Lung (tissue), 12 donors: Measurements from ENCODE around the gene HOXA9. TPM values are rescaled to one million over a fixed set of nuclear protein-coding genes. Genes with fewer than 3 reads are reported as not detected.

Experiments used
- ATAC-seq: fragments of 200-7000 bp; cut with Tn5 transposase; one replicate; pipeline ENCODE4 v1.9.1; 2020; ENCODE audit warnings: moderate number of reproducible peaks; ENCODE audit not compliant: insufficient read depth, low FRiP score
- DNase-seq, 3 donors: peaks; one replicate each; pipeline ENCODE4 v3.0.0-alpha.2; 2013 to 2017
- H3K27ac ChIP-seq, 2 donors: one replicate each; pipeline ENCODE4 v1.5.1; 2013; ENCODE audit warnings: mild to moderate bottlenecking in 2 of 2, moderate library complexity in 2 of 2, control low read depth in 1 of 2, inconsistent platforms in 1 of 2, low read depth in 1 of 2, low read length in 1 of 2
- H3K27me3 ChIP-seq, 3 donors: one replicate each; pipeline ENCODE4 v1.5.1; 2013; ENCODE audit warnings: low read length in 2 of 3; ENCODE audit not compliant: control insufficient read depth in 3 of 3, insufficient read depth in 3 of 3
- H3K36me3 ChIP-seq, 4 donors: one replicate each; pipeline ENCODE4 v1.5.1; 2013; ENCODE audit warnings: low read length in 4 of 4, mild to moderate bottlenecking in 1 of 4, moderate library complexity in 1 of 4; ENCODE audit not compliant: control insufficient read depth in 4 of 4, insufficient read depth in 4 of 4
- H3K4me1 ChIP-seq, 5 donors: one replicate each; pipeline ENCODE4 v1.5.1; 2013; ENCODE audit warnings: low read length in 5 of 5, mild to moderate bottlenecking in 2 of 5, moderate library complexity in 1 of 5; ENCODE audit not compliant: control insufficient read depth in 5 of 5, insufficient read depth in 5 of 5
- H3K4me3 ChIP-seq: one replicate; pipeline ENCODE4 v1.5.1; 2013; ENCODE audit warnings: mild to moderate bottlenecking, control low read depth, moderate library complexity
- H3K9ac ChIP-seq, 2 donors: one replicate each; pipeline ENCODE4 v1.5.1; 2013; ENCODE audit warnings: low read length in 2 of 2, control low read depth in 1 of 2; ENCODE audit not compliant: insufficient read depth in 1 of 2
- H3K9me3 ChIP-seq, 4 donors: one replicate each; pipeline ENCODE4 v1.5.1; 2013; ENCODE audit warnings: low read length in 3 of 4, mild to moderate bottlenecking in 1 of 4, moderate library complexity in 1 of 4; ENCODE audit not compliant: control insufficient read depth in 4 of 4, insufficient read depth in 3 of 4
- WGBS, 2 donors: extraction: QIAGEN DNeasy Blood & Tissue Kit; methylation state at CpG; one replicate each; pipeline ENCODE4 v1.1.7; 2013; 5-methylcytosine and 5-hydroxymethylcytosine counted together
- polyA plus RNA-seq, 2 donors: library from polyadenylated mRNA; stranded (reverse); fragments of 200-250 nt; gene quantifications; one replicate each; pipeline ENCODE4 v1.2.1, GENCODE V29; 2013
- total RNA-seq, 2 donors: library from RNA; depleted of rRNA in 1 of 2; stranded (reverse); fragments of >200 nt in 1 of 2; gene quantifications; one replicate each; pipeline ENCODE4 v1.2.1, GENCODE V29; 2014 to 2021
- TF ChIP-seq, protein P1 (sequence below): IDR thresholded peaks from 2 replicates; pipeline ENCODE4 v1.5.1; 2012; ENCODE audit warnings: mild to moderate bottlenecking; ENCODE audit errors: control extremely low read depth, extremely low read depth
- donor health status: control.
- donor health status: control.
- donor health status: Bipolar disorder and iron deficiency.
- donor health status: healthy.
- donor health status: DM: yes; HTN: yes; CAD: no.

HOXA9 gene
- total and polyA plus RNA-seq, 4 donors: 0.11 to 0.85 (median 0.43) TPM

DNA sequence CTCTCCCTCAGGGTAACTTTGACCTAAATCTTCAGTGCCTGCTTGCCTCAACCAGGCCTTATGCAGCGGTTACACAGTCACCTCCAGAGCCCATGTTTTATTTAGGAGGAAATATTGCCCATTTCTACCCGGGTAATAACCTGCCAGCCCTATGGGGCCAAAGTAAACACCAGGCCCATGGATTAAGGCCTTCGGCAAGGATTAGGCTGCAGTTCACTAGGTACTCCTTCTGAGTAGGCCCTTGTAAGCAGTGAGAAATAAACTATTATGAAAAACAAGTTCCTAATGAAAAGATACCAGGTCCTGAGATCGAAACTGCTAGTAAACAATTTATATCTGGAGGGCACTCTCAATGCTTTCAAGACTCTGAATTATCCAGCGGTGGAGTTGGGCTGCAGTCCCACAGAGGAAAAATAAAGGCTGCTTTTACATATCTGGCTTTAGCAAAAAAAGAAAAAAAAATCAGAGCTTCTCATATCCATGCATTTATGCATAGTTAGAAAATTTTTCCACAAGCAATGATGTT is 12.5 kb upstream of the HOXA9 start:
- TF ChIP-seq, protein P1, sequence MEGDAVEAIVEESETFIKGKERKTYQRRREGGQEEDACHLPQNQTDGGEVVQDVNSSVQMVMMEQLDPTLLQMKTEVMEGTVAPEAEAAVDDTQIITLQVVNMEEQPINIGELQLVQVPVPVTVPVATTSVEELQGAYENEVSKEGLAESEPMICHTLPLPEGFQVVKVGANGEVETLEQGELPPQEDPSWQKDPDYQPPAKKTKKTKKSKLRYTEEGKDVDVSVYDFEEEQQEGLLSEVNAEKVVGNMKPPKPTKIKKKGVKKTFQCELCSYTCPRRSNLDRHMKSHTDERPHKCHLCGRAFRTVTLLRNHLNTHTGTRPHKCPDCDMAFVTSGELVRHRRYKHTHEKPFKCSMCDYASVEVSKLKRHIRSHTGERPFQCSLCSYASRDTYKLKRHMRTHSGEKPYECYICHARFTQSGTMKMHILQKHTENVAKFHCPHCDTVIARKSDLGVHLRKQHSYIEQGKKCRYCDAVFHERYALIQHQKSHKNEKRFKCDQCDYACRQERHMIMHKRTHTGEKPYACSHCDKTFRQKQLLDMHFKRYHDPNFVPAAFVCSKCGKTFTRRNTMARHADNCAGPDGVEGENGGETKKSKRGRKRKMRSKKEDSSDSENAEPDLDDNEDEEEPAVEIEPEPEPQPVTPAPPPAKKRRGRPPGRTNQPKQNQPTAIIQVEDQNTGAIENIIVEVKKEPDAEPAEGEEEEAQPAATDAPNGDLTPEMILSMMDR: no peak

DNA sequence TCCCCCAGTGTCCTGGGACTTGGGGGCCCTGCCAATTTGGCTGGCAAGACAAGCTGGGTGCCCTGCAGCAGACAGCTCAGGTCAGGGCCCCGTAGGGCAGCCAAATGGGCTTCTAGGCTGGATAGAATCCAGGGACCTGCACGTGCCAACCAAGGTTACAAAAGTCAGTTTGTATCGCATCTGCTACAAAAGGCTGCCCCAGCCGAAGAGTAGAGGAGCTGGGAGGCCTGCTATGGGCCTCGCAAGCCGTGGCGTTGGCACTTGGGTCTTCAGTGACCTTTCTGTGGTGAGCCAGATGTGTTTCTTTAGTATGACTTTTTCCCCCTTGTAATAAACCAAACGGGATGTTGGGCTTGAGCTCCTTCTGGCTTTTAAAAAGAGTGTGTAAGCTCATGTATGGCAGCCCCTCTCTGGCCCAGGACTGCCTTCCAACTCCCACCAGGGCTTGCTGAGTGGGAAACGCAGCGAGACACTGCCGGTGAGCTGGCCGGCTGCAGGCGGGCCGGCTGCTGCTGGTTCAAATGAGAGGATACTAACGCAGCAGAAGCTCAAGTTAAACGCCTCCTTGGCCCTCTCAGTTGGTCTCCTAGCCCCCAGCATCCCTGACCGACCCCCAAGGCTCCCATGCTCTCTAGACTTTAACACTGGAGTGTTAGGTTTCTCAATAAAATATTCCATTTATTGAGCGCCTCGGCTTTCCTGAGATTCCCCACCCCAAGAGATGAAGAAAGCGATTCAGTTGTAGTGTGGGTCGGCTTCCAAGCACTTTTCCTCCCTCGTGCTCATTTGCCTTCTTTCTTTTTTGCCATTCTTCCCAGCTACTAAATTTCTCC is 11.8 kb upstream of the HOXA9 start:
- H3K27me3 ChIP-seq: peaks cover 23 to 91% (median 75%) of the 10 kb centered on the region in 3 donors
- DNase-seq (peak in 1 of 3 donors; percentile 9), ATAC-seq (no peak)
- H3K4me3 ChIP-seq: no peak overlapping the region
- peaks cover 0 to 13% (median 0%) of the 10 kb centered on the region in 4 donors for H3K9me3 ChIP-seq
- H3K9ac ChIP-seq: no peak overlapping the region
- no peak overlapping the region for H3K27ac ChIP-seq
- no peaks in the 10 kb centered on the region for H3K36me3 ChIP-seq
- H3K4me1 ChIP-seq: peaks cover 0 to 23% (median 8%) of the 10 kb centered on the region in 5 donors
- TF ChIP-seq, protein P1: no peak
- 86 to 91% methylated on average over 22 of the region's 22 CpGs for WGBS, 2 donors

More for the DNA sequence above, 12.5 kb upstream of the HOXA9 start:
- no peaks in the 10 kb centered on the region for H3K36me3 ChIP-seq
- DNase-seq (no peak), ATAC-seq (no peak)
- H3K9ac ChIP-seq: no peak overlapping the region
- H3K27ac ChIP-seq: no peak overlapping the region
- no peak overlapping the region for H3K4me3 ChIP-seq
- peaks cover 0 to 21% (median 8%) of the 10 kb centered on the region in 5 donors for H3K4me1 ChIP-seq
- peaks cover 23 to 91% (median 75%) of the 10 kb centered on the region in 3 donors for H3K27me3 ChIP-seq
- peaks cover 0 to 13% (median 0%) of the 10 kb centered on the region in 4 donors for H3K9me3 ChIP-seq
- 88% methylated on average over 5 of the region's 5 CpGs for whole genome bisulfite sequencing, 2 donors

DNA sequence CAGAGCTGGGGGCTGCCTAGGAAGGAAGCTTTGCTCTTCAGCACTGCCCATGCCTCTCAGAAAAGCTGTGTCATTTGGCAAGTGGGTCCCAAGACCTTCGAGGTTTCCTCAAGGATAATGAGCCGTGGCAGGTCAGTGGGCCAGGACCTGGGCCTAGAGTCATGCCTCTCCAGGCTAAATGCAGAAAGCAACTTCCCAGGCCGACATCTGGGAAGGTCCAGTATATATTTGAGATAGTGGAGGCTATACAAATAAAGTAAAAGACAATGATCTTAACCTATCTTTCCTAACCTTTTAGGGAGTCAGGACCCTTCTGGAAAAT is 11.1 kb upstream of the HOXA9 start:
- WGBS, 2 donors: 75 to 77% methylated on average over 3 of the region's 3 CpGs
- TF ChIP-seq, protein P1: no peak
- H3K36me3 ChIP-seq: no peaks in the 10 kb centered on the region
- no peak overlapping the region for H3K27ac ChIP-seq
- H3K4me3 ChIP-seq: no peak overlapping the region
- peaks cover 0 to 17% (median 0%) of the 10 kb centered on the region in 4 donors for H3K9me3 ChIP-seq
- peaks cover 23 to 91% (median 76%) of the 10 kb centered on the region in 3 donors for H3K27me3 ChIP-seq
- no peak for ATAC-seq
- H3K9ac ChIP-seq: no peak overlapping the region
- H3K4me1 ChIP-seq: peaks cover 0 to 25% (median 8%) of the 10 kb centered on the region in 5 donors
- DNase-seq: no peak
